ENCODE data around the gene KLHDC8B.

KLHDC8B gene

DNA sequence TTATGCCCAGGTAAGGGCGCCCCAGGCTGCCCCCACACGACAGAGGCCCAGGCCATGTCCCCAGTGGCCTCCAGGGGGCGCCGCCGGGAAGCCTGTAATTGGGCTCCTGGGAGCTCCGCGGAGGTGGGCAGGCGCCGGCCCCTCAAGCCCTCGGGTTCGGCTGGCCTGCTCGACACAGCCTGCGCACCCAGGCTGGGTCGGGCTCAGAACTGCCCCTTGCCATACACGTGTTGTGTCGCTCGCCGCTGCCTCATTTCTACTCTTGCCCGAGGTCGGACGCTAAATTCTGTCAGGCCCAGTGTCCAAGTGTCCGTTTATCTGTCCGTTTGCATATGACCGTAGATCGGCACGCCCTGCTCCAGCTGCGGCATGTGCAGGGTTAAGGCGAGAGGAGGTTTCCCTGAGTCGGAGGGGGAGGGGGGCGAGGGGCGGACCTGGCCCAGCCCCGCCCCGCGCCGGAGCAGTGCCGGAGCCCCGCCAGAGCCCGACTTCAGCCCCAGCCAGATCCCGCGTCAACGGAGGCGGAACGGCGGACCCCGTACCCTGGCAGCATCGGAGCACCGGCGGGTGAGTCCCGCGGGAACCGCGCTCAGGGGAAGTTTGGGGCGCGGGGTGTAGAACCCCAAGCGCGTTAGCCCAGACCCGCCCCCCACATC, at the start of gene KLHDC8B:
Gene KLHDC8B, plus strand, starts transcription at position 480 of the 656 bp plus-strand sequence. CDS start 1,172 bp downstream, outside the sequence.
- peak; percentile 83 for DNase-seq

DNA sequence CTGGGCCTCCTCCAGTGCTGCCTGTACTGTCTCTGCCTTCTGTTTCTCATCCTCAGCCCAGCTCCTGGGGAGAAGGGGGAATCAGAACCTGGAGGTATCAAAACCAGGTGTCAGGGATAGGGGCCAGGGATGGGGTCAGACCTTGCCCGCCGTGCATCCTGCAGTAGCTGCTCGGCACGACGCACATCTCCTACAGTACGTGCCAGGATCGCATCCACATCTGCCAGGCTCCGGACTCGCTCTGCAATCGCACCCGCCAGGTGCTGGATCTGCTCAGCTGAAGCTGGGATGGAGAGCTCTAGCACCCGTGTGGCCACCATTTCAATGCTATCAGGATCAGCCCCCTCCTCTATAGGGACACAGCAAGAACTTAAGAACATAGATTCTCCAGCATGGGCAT, 49.4 kb upstream of the KLHDC8B start:
- no peak for DNase-seq

- no peak for DNase-seq
Measured at GRCh38 chr3:49122451-49122850, 48.9 kb upstream of the KLHDC8B start.

GRCh38 chr3:49122886-49123545, 48.4 kb upstream of the KLHDC8B start:
- DNase-seq: no peak

GRCh38 chr3:49123687-49124086, 47.7 kb upstream of the KLHDC8B start:
- no peak for DNase-seq

- DNase-seq: no peak
Measured at GRCh38 chr3:49124203-49124602, 47.2 kb upstream of the KLHDC8B start.

- peak; percentile 4 for DNase-seq
Measured at GRCh38 chr3:49124991-49125670, 46.3 kb upstream of the KLHDC8B start.

- no peak for DNase-seq
Measured at GRCh38 chr3:49131040-49131439, 40.4 kb upstream of the KLHDC8B start.

DNA sequence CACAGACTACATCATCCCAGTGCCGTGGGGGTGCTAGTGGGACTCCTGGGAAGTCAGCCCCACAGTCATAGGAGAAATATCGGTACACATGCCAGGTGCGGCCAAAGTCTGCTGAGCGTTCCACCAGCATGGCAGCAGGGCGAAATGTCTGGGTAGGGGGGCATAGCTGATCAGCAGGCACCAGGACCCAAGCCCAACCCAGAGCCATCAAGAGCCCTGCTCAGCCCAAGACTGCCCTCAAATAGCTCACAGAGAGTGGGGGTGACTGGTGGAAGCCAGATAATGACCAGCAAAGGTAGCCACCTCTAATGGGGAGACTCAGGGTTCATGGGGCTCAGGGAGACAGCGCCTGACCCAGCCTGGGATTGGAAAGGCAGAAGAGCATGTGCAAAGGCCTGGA, 39.8 kb upstream of the KLHDC8B start:
- DNase-seq: no peak

DNA sequence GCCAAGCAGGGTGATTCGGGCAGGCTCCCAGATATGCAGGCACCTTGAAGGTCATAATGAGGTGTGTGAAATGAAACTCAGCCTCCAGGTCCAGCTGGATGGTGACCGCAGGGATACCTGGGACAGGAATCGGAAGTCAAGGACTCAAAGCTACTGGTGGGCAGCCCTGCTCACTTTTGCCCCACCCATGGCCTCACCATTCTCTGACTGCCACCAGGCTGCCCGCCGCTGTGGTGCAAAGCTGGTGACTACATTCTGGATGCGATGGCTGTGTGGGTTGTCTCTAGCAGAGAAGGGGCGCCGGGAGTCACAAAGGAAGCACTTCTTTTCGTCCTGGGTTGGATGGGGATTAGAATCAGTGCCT, 39.3 kb upstream of the KLHDC8B start:
- DNase-seq: no peak

DNA sequence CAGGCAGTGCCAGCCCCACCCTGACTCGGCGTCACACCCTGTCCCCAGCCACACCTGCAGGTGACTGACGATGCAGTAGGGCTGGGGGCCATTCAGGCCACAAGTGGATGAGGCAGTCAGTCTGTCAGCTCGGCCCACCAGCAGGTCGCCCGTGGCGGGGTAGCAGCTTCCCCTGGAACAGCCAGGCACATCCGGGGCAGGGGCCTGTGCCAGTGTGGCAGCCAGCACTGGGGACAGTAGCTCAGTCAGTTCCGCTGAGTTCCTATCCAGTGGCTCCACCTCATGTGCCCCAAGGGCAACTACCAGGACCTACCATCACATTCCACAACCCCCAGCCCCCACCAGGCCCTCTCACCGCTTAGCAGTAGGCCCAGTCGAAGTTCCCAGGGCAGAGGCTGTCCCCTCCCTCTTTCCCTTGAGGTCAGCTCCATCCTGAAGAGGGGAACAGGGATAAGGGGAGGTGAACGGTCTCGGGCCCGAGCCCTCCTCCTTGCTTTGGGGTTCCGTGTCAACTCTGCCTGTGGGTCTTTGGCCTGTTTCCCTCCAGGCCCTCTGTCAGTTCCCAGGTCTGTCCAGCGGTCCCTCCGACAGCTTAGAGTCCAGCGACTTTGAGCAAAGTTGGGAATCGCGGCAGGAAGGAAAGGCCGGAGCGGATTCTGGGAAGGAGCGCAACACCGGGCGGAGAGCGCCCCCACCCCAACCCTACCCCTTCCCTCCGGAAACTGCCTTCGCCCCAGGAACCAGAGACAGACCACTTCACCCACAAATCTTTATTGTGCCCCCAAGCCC, 38.8 kb upstream of the KLHDC8B start, which contains the start of gene LAMB2:
Gene LAMB2, minus strand, starts transcription at position 614 of the 789 bp plus-strand sequence. Its CDS starts 183 bp downstream, at position 431.
- DNase-seq: no peak

DNA sequence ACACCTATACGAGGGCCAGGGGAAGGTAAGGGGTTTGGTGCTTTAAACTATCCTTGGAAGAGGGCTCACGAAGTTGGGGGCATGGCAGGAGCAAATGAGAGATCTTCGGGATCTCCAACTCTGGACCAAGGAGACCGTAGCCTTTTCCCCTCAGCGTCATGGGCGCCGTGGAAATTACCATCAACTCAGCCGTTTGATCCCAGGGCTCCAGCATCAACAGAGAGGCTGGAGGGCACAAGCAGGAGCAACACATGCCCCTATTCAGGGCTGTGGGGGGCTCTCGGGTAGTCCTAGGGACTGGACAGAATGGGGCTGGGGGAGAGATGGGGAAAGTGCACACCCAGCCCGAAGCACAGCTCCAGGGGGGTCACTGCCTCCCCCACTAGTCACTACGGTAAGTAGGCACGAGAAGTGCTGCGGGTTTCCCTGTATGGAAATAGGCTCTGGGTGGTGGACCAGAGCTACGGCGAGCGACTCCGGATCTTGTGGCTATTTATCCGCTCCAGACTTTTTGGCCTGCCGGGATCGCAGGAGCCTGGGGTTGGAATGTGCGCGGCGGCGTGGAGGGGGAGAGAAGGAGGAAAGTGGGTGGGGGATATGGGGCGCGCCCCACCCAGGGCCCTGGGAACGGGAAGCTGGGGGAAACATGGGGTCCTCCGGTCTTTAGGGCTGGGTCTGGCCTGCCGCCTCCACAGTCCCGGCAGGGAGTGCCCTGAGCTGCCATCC, 38.0 kb upstream of the KLHDC8B start:
- no peak for DNase-seq

- DNase-seq: no peak
Measured at GRCh38 chr3:49134471-49135265, 36.7 kb upstream of the KLHDC8B start.

DNA sequence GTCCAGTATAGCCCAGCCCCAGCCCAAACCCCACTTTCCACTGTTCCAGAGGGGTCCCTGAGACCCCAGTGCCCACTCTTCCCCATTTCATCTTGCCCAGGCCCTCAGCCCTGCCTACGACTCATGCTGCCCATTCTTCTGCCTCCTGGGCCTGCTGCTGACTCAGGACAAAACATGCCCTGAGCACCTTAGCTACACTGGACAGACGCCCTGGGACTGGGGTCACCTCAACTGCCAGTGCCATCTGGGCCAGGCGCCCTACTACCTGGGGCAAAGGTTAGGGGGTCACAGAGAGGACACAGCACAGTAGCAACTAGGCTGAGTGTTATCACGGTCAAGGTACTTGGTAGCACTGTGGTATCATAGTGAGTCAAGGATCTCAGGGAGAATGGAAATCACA, 35.9 kb upstream of the KLHDC8B start:
- DNase-seq: no peak

DNA sequence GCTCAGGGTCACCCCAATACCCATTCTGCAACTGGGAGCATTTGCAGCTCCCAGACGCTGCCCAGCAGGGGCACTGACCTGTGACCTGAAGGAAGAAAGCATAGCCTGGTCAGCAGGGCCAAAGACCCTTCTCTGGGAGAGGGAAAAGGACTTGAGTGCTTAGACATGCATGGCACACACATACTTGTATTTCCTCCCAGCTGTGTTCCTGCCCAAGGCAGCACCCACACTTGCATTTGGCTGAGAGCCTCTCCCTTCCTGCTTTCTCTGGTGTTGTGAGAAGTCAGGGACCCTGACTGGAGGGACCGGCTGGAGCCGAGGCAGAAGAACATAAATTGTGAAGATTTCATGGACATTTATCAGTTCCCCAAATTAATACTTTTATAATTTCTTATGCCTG, 31.3 kb upstream of the KLHDC8B start:
- DNase-seq: no peak

- no peak for DNase-seq
Measured at GRCh38 chr3:49148159-49148558, 23.2 kb upstream of the KLHDC8B start.

GRCh38 chr3:49151610-49152009, 19.8 kb upstream of the KLHDC8B start:
- no peak for DNase-seq

- no peak for DNase-seq
Measured at GRCh38 chr3:49153349-49153912, 18.0 kb upstream of the KLHDC8B start.

GRCh38 chr3:49157289-49157688, 14.1 kb upstream of the KLHDC8B start:
- no peak for DNase-seq

- peak; percentile 73 for DNase-seq
Measured at GRCh38 chr3:49158103-49158709, 13.2 kb upstream of the KLHDC8B start.

DNA sequence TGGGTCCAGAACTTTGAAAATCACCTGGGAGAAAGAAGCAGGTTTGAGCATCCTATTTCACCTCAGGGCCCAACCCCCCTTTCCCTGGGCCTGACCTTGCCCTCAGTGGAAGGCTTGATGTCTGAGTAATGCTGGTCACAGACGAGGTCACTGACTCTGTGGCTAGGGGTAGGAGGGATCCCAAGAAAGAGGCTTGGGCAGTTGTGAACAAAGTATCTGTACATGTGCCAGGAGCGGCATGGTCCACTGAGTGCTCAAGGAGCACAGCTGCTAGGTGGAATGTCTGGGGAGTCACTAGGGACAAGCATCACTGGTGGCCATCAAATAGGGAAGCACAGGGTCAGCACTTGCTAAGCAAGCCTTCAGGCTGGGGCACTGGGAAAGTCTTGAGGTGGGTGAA, 12.6 kb upstream of the KLHDC8B start:
- DNase-seq: no peak

Data from CD4-positive, alpha-beta T cell treated with Interleukin-21 for 1 hour (primary cell).